H1 (cell line): ENCODE results near the gene GABARAPL1. TPM values are rescaled to one million over a fixed set of nuclear protein-coding genes. Genes with fewer than 3 reads are reported as not detected.

Experiments
- CTCF ChIA-PET: fragments of 300-600 bp; sonication (Branson Sonifier 250); formaldehyde crosslinking; loops from one replicate; lab custom pipeline; 2021; ENCODE audit not compliant: partially characterized antibody; lab: Charles Lee
- POLR2A ChIA-PET: fragments of 300-600 bp; sonication (Branson Sonifier 250); formaldehyde crosslinking; loops from one replicate; lab custom pipeline; 2021; ENCODE audit warnings: inconsistent platforms; ENCODE audit not compliant: partially characterized antibody; lab: Charles Lee
- DNase-seq, 2 experiments: peaks; one replicate each; pipeline versions ENCODE4 v3.0.0 to v3.0.0-alpha.2; 2010 to 2022; ENCODE audit warnings: low spot score in 2 of 2, low read depth in 1 of 2, mixed read lengths in 1 of 2
- FAIRE-seq: peaks from 2 replicates; lab custom pipeline; 2011; peaks lifted over from hg19 to GRCh38; lab: Jason Lieb, UNC
- H2AFZ ChIP-seq: 2 replicates; pipeline ENCODE4 v1.8.1; 2012; ENCODE audit warnings: low read length, inconsistent platforms
- H2AK5ac ChIP-seq: 2 replicates; pipeline ENCODE4 v1.6.1; 2013; ENCODE audit warnings: low read depth, low read length
- H2BK120ac ChIP-seq: replicated peaks from 2 replicates; pipeline ENCODE3; 2013; ENCODE audit warnings: low read depth, low read length, inconsistent platforms
- H2BK12ac ChIP-seq: 2 replicates; pipeline ENCODE4 v1.6.1; 2013; ENCODE audit warnings: low read depth, low read length
- H2BK15ac ChIP-seq: 2 replicates; pipeline ENCODE4 v1.6.1; 2013; ENCODE audit warnings: low read length
- H2BK20ac ChIP-seq: 2 replicates; pipeline ENCODE4 v1.6.1; 2013; ENCODE audit warnings: low read length
- H2BK5ac ChIP-seq: 2 replicates; pipeline ENCODE4 v1.6.1; 2013; ENCODE audit warnings: low read depth, low read length
- H3K14ac ChIP-seq: 2 replicates; pipeline ENCODE4 v1.6.1; 2013; ENCODE audit warnings: inconsistent platforms; ENCODE audit not compliant: insufficient read length
- H3K18ac ChIP-seq: 2 replicates; pipeline ENCODE4 v1.6.1; 2013; ENCODE audit warnings: low read length; ENCODE audit errors: extremely low read depth
- H3K23ac ChIP-seq: 2 replicates; pipeline ENCODE4 v1.6.1; 2013; ENCODE audit warnings: inconsistent platforms; ENCODE audit not compliant: insufficient read length
- H3K23me2 ChIP-seq: 2 replicates; pipeline ENCODE4 v1.6.1; 2013; ENCODE audit warnings: low read depth, low read length
- H3K27ac ChIP-seq: 2 replicates; pipeline ENCODE4 v1.6.1; 2011; ENCODE audit warnings: low read depth, low read length, inconsistent platforms
- H3K27me3 ChIP-seq, 4 experiments: replicated peaks in 1 of 4; 1 replicate in 1 of 4; 2 replicates in 3 of 4; pipeline versions ENCODE4 v1.6.1 to v1.8.1; 2011 to 2013; ENCODE audit warnings: low read length in 3 of 4, mild to moderate bottlenecking in 3 of 4, inconsistent platforms in 2 of 4, mixed read lengths in 2 of 4, moderate library complexity in 1 of 4; ENCODE audit not compliant: control insufficient read depth in 3 of 4, insufficient read depth in 3 of 4; ENCODE audit errors: extremely low read depth in 1 of 4
- H3K36me3 ChIP-seq, 4 experiments: 2 replicates each; pipeline versions ENCODE4 v1.6.1 to v1.8.1; 2011 to 2013; ENCODE audit warnings: mild to moderate bottlenecking in 4 of 4, low read length in 3 of 4, moderate library complexity in 2 of 4, control low read depth in 1 of 4, inconsistent platforms in 1 of 4; ENCODE audit not compliant: insufficient read depth in 4 of 4, control insufficient read depth in 2 of 4
- H3K4ac ChIP-seq: replicated peaks from 2 replicates; pipeline ENCODE3; 2013; ENCODE audit warnings: low read length, low read depth, mixed read lengths, inconsistent platforms; ENCODE audit not compliant: insufficient read length
- H3K4me1 ChIP-seq, 4 experiments: replicated peaks in 1 of 4; 1 replicate in 1 of 4; 2 replicates in 3 of 4; pipeline versions ENCODE4 v1.6.1 to v1.8.1; 2011 to 2013; ENCODE audit warnings: low read length in 3 of 4, inconsistent platforms in 2 of 4, mixed read lengths in 1 of 4; ENCODE audit not compliant: insufficient read depth in 4 of 4, control insufficient read depth in 3 of 4
- H3K4me2 ChIP-seq, 2 experiments: 2 replicates each; pipeline versions ENCODE4 v1.6.1 to v1.8.1; 2011 to 2013; ENCODE audit warnings: low read depth in 2 of 2, low read length in 2 of 2, control low read depth in 1 of 2, inconsistent platforms in 1 of 2, mild to moderate bottlenecking in 1 of 2; ENCODE audit not compliant: insufficient read depth in 1 of 2
- H3K4me3 ChIP-seq, 4 experiments: fragments of 200-600, 300-600 bp in 1 of 4; sonication (generic), shearing (Covaris generic), sonication (Bioruptor Twin) in 1 of 4; 2 replicates each; pipeline versions ENCODE4 v1.5.1 to v1.8.1; 2011 to 2016; ENCODE audit warnings: low read length in 4 of 4, low read depth in 3 of 4, control low read depth in 2 of 4, inconsistent platforms in 2 of 4, mild to moderate bottlenecking in 2 of 4, mixed read lengths in 1 of 4, moderate library complexity in 1 of 4; ENCODE audit not compliant: insufficient read depth in 2 of 4; ENCODE audit errors: extremely low read depth in 1 of 4
- H3K56ac ChIP-seq: replicated peaks from 2 replicates; pipeline ENCODE3; 2013; ENCODE audit warnings: low read depth, mild to moderate bottlenecking, mixed read lengths, low read length, inconsistent platforms; ENCODE audit not compliant: insufficient read length
- H3K79me1 ChIP-seq: 2 replicates; pipeline ENCODE4 v1.6.1; 2013; ENCODE audit warnings: low read depth, low read length, control low read depth
- H3K79me2 ChIP-seq, 2 experiments: 2 replicates each; pipeline versions ENCODE4 v1.6.1 to v1.8.1; 2012 to 2013; ENCODE audit warnings: low read length in 2 of 2, mild to moderate bottlenecking in 2 of 2, inconsistent platforms in 1 of 2; ENCODE audit not compliant: insufficient read depth in 2 of 2, control insufficient read depth in 1 of 2
- H3K9ac ChIP-seq, 4 experiments: replicated peaks in 1 of 4; 1 replicate in 1 of 4; 2 replicates in 3 of 4; pipeline versions ENCODE4 v1.6.1 to v1.8.1; 2011 to 2013; ENCODE audit warnings: low read depth in 3 of 4, low read length in 3 of 4, control low read depth in 2 of 4, mild to moderate bottlenecking in 2 of 4, moderate library complexity in 2 of 4, inconsistent platforms in 1 of 4; ENCODE audit errors: extremely low read depth in 1 of 4
- H3K9me3 ChIP-seq, 2 experiments: 2 replicates each; pipeline versions ENCODE4 v1.6.1 to v1.8.1; 2012 to 2013; ENCODE audit warnings: mild to moderate bottlenecking in 2 of 2, moderate library complexity in 2 of 2, control low read depth in 1 of 2, inconsistent platforms in 1 of 2, low read depth in 1 of 2, low read length in 1 of 2, mixed read lengths in 1 of 2; ENCODE audit not compliant: insufficient read depth in 2 of 2
- H4K20me1 ChIP-seq, 2 experiments: replicated peaks in 1 of 2; 2 replicates each; pipeline versions ENCODE3 to v1.8.1; 2011 to 2013; ENCODE audit warnings: inconsistent platforms in 2 of 2, low read length in 2 of 2, mild to moderate bottlenecking in 1 of 2; ENCODE audit not compliant: insufficient read depth in 2 of 2, control insufficient read depth in 1 of 2
- H4K5ac ChIP-seq: 2 replicates; pipeline ENCODE4 v1.6.1; 2013; ENCODE audit warnings: low read length, low read depth, mixed read lengths, inconsistent platforms; ENCODE audit not compliant: insufficient read length
- H4K8ac ChIP-seq: 2 replicates; pipeline ENCODE4 v1.8.0; 2013; ENCODE audit warnings: mild to moderate bottlenecking, moderate library complexity, low read length, inconsistent platforms; ENCODE audit not compliant: insufficient read depth; ENCODE audit errors: extremely low read depth
- H4K91ac ChIP-seq: replicated peaks from 2 replicates; pipeline ENCODE3; 2013; ENCODE audit warnings: low read length, mixed read lengths, inconsistent platforms; ENCODE audit not compliant: insufficient read length
- ASH2L ChIP-seq: fragments of 200-600, 300-600 bp; sonication (generic); IDR thresholded peaks from one replicate; pipeline ENCODE4 v1.7.1; 2017; ENCODE audit warnings: low read length
- EP300 ChIP-seq, 2 experiments: IDR thresholded peaks; 1 replicate in 1 of 2; 2 replicates in 1 of 2; pipeline ENCODE4 v1.6.1; 2011 to 2012; ENCODE audit warnings: low read depth in 2 of 2, low read length in 2 of 2, mild to moderate bottlenecking in 2 of 2, borderline replicate concordance in 1 of 2, inconsistent platforms in 1 of 2, moderate library complexity in 1 of 2
- GTF2F1 ChIP-seq: IDR thresholded peaks from 2 replicates; pipeline ENCODE4 v1.6.1; 2012; ENCODE audit warnings: low read depth, low read length, improper control_type of control experiment, borderline replicate concordance
- HDAC2 ChIP-seq, 2 experiments: fragments of 300-600 bp in 1 of 2; sonication (generic) in 1 of 2; IDR thresholded peaks; 2 replicates each; pipeline ENCODE4 v1.6.1; 2011 to 2012; ENCODE audit warnings: low read depth in 2 of 2, low read length in 2 of 2, mild to moderate bottlenecking in 2 of 2, moderate library complexity in 2 of 2, borderline replicate concordance in 1 of 2, inconsistent platforms in 1 of 2
- KDM1A ChIP-seq: fragments of 200-600, 300-600 bp; sonication (generic); IDR thresholded peaks from 2 replicates; pipeline ENCODE4 v1.7.1; 2016; ENCODE audit warnings: mild to moderate bottlenecking, low read length, borderline replicate concordance
- KDM5A ChIP-seq: fragments of 200-600 bp; IDR thresholded peaks from 2 replicates; pipeline ENCODE4 v1.7.1; 2012; ENCODE audit warnings: mild to moderate bottlenecking, low read length, inconsistent platforms, mixed read lengths
- NANOG ChIP-seq: IDR thresholded peaks from 2 replicates; pipeline ENCODE4 v1.6.1; 2011; ENCODE audit warnings: low read length, low read depth, mild to moderate bottlenecking, inconsistent platforms; ENCODE audit not compliant: insufficient read depth, poor library complexity, severe bottlenecking
- SIRT6 ChIP-seq: IDR thresholded peaks from one replicate; pipeline ENCODE4 v1.7.1; 2012; ENCODE audit warnings: low read length, inconsistent platforms
- SRF ChIP-seq: IDR thresholded peaks from 2 replicates; pipeline ENCODE4 v1.6.1; 2011; ENCODE audit warnings: mild to moderate bottlenecking, low read depth, low read length, moderate library complexity
- TBP ChIP-seq: IDR thresholded peaks from 2 replicates; pipeline ENCODE4 v1.6.1; 2011; ENCODE audit warnings: low read depth, low read length, improper control_type of control experiment
- ZNF274 ChIP-seq: IDR thresholded peaks from 2 replicates; pipeline ENCODE4 v1.7.0; 2012; ENCODE audit warnings: low read length, borderline replicate concordance; ENCODE audit errors: extremely low read depth
- WGBS, 2 experiments: shearing (Covaris generic) in 1 of 2; methylation state at CpG; one replicate each; pipeline versions ENCODE4 v1.1.6 to v1.1.7; 2013 to 2015; ENCODE audit warnings: low lambda C conversion rate in 2 of 2, mixed read lengths in 2 of 2, inconsistent platforms in 1 of 2, low coverage in 1 of 2, missing lambda C conversion rate in 1 of 2; ENCODE audit not compliant: insufficient replicate concordance in 2 of 2, insufficient coverage in 1 of 2, insufficient read length in 1 of 2; ENCODE audit errors: extremely low coverage in 1 of 2, missing lambda C conversion rate in 1 of 2; 5-methylcytosine and 5-hydroxymethylcytosine counted together
- polyA plus RNA-seq, 7 experiments: library from polyadenylated mRNA; depleted of rRNA in 3 of 7; stranded (reverse) in 5 of 7; unstranded in 2 of 7; fragments of >200 nt in 5 of 7; fragments of 200-250 nt in 2 of 7; gene quantifications; 1 replicate in 5 of 7; 2 replicates in 1 of 7; 4 replicates in 1 of 7; pipeline versions ENCODE4 v1.2.1 to v1.2.3, GENCODE V29; 2011 to 2013; ENCODE audit warnings: missing spikeins in 2 of 7, mixed read lengths in 2 of 7
- total RNA-seq: library from RNA; stranded (reverse); fragmentation: NEBNext Ultra II Directional; extraction: Animal tissue kit (Norgen Biotek cat#: 25700); gene quantifications from 2 replicates; pipeline ENCODE4 v1.2.1, GENCODE V29; 2021
- TF ChIP-seq, protein P1 (sequence below): IDR thresholded peaks from 2 replicates; pipeline ENCODE4 v1.6.1; 2011; ENCODE audit warnings: low read depth, mild to moderate bottlenecking, low read length; ENCODE audit not compliant: insufficient read depth

Gene GABARAPL1
- total and polyA plus RNA-seq, 2 of the 8 experiments (the other 6 are each of a cell fraction or from before 2014, with no cell fraction given): 56.1 to 87.9 TPM

DNA sequence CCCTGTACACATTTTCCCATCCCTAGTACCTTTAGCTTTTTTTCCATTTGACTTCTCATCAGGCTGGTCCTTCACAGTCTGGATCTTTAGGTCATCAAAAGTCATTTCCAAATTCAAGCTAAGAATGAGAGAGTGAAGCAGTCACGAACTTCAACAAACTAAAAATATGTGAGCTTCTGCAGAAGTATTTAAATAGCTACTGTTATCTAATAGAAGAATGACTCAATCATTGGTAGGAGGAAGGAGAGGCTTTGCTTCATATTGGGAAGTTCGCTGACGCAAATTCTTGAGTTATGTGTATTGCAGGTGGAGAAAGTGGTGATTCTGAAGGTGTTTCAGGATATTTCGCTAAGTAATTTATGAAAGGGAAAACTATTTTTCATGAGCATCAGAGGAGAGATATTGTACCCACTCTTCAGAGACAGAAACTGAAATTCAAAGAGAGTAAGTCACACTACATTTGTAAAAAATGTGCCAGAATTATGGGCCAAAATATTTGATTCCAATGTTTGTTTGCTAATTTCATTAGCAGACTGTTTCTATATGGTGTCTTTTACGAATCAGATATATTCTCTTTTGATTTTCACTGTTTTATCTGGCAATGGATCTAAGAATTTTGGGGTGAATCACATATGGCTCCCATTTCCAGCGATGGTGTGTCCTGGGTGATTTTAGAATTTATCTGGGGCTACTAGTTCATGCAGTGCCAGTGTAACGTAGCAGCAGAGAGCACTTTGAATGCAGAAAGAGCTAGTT lies 40.5 kb upstream of the GABARAPL1 start, which contains the start of gene OLR1:
OLR1 (minus strand) TSS at position 160 of the 756 bp plus-strand sequence; CDS start at position 105, 55 bp downstream.
- Histone ChIP-seq H3K18ac (no peak within 1 kb of the TSS), H3K4me1 (no peaks in the 10 kb centered on the region), H3K23me2 (no peaks in the 10 kb centered on the region), H2BK15ac (no peak within 1 kb of the TSS), H3K79me1 (no peaks in the 10 kb centered on the region), H4K20me1 (no peaks in the 10 kb centered on the region), H3K27ac (no peak within 1 kb of the TSS), H3K4me3 (no peak within 1 kb of the TSS), H3K9me3 (no peaks in the 10 kb centered on the region), H4K91ac (no peak within 1 kb of the TSS), H2AFZ (no peak within 1 kb of the TSS), H4K5ac (no peak within 1 kb of the TSS), H2BK120ac (no peak within 1 kb of the TSS), H3K4ac (no peak within 1 kb of the TSS), H3K9ac (no peak within 1 kb of the TSS), H3K27me3 (no peaks in the 10 kb centered on the region), H3K14ac (no peak within 1 kb of the TSS), H2BK20ac (no peak within 1 kb of the TSS), H2BK12ac (no peak within 1 kb of the TSS), H3K4me2 (no peak within 1 kb of the TSS), H2BK5ac (no peak within 1 kb of the TSS), H2AK5ac (no peak within 1 kb of the TSS), H3K36me3 (no peaks in the 10 kb centered on the region), H3K56ac (no peak within 1 kb of the TSS), H3K23ac (no peak within 1 kb of the TSS), H3K79me2 (no peaks in the 10 kb centered on the region), H4K8ac (no peak within 1 kb of the TSS)
- FAIRE-seq: no peak
- DNase-seq: no peak
- ChIA-PET POLR2A (interaction anchor here (1.1 kb wide), 1 partner anchor 18 kb away, joined by 4 read pairs; no protein-coding TSS in a partner anchor), CTCF (interaction anchor here (0.8 to 1.2 kb wide), 4 partner anchors 9 to 19 kb away, joined by 3 to 4 read pairs (median 3); no protein-coding TSS in a partner anchor)
- 90% methylated on average over 7 of the region's 7 CpGs; no CpG with 5 or more reads in 1 of the 2 experiments for WGBS, 2 experiments
- TF ChIP-seq ZNF274 (no peak), KDM1A (no peak), KDM5A (no peak), HDAC2 (IDR thresholded peaks at IDR 0.05; ENCODE audit: borderline replicate concordance in 1 of 2, low read depth in 2 of 2, low read length in 2 of 2) (no peak), EP300 (IDR thresholded peaks at IDR 0.05; ENCODE audit: borderline replicate concordance in 1 of 2, low read depth in 2 of 2, low read length in 2 of 2) (no peak), GTF2F1 (no peak), SRF (no peak), SIRT6 (no peak), NANOG (no peak), ASH2L (no peak), TBP (no peak)
- TF ChIP-seq, protein P1, sequence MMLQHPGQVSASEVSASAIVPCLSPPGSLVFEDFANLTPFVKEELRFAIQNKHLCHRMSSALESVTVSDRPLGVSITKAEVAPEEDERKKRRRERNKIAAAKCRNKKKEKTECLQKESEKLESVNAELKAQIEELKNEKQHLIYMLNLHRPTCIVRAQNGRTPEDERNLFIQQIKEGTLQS: no peak
